CD14-positive monocyte (primary cell): Measurements from ENCODE around the gene GLYR1. TPM values are rescaled to one million over a fixed set of nuclear protein-coding genes. Genes with fewer than 3 reads are reported as not detected.

Experiments used
- DNase-seq, 3 donors: peaks; one replicate each; pipeline ENCODE4 v3.0.0-alpha.2; 2011 to 2022
- H2AFZ ChIP-seq: 2 replicates; pipeline ENCODE4 v1.6.0; 2012; ENCODE audit warnings: mild to moderate bottlenecking, low read depth, low read length, inconsistent platforms; ENCODE audit not compliant: insufficient read depth, poor library complexity, severe bottlenecking
- H3K27ac ChIP-seq, 2 donors: 1 replicate in 1 of 2; 2 replicates in 1 of 2; pipeline ENCODE4 v1.5.1; 2012 to 2013; ENCODE audit warnings: low read length in 2 of 2, control low read depth in 1 of 2, inconsistent platforms in 1 of 2, low read depth in 1 of 2, mild to moderate bottlenecking in 1 of 2
- H3K27me3 ChIP-seq, 2 donors: one replicate each; pipeline versions ENCODE4 v1.6.0 to v1.6.1; 2011 to 2013; ENCODE audit warnings: low read length in 2 of 2; ENCODE audit not compliant: control insufficient read depth in 2 of 2, insufficient read depth in 2 of 2
- H3K36me3 ChIP-seq, 2 donors: replicated peaks in 1 of 2; 1 replicate in 1 of 2; 2 replicates in 1 of 2; pipeline versions ENCODE4 v1.5.1 to v1.6.1; 2012 to 2013; ENCODE audit warnings: low read length in 2 of 2, control low read depth in 1 of 2, inconsistent platforms in 1 of 2, mild to moderate bottlenecking in 1 of 2; ENCODE audit not compliant: insufficient read depth in 2 of 2, control insufficient read depth in 1 of 2
- H3K4me1 ChIP-seq, 2 donors: 1 replicate in 1 of 2; 2 replicates in 1 of 2; pipeline versions ENCODE4 v1.5.1 to v1.6.1; 2012 to 2013; ENCODE audit warnings: low read length in 2 of 2, control low read depth in 1 of 2, inconsistent platforms in 1 of 2, mild to moderate bottlenecking in 1 of 2, moderate library complexity in 1 of 2; ENCODE audit not compliant: insufficient read depth in 2 of 2, control insufficient read depth in 1 of 2
- H3K4me2 ChIP-seq: replicated peaks from 2 replicates; pipeline ENCODE3; 2012; ENCODE audit warnings: low read length, moderate library complexity, mild to moderate bottlenecking; ENCODE audit not compliant: poor library complexity, severe bottlenecking; ENCODE audit errors: extremely low read depth
- H3K4me3 ChIP-seq, 3 experiments: fragments of 200-600 bp in 1 of 3; sonication (generic) in 1 of 3; replicated peaks in 1 of 3; 1 replicate in 2 of 3; 2 replicates in 1 of 3; pipeline ENCODE4 v1.5.1; 2011 to 2013; ENCODE audit warnings: low read length in 3 of 3, mild to moderate bottlenecking in 3 of 3, control low read depth in 2 of 3, low read depth in 2 of 3, inconsistent platforms in 1 of 3, moderate library complexity in 1 of 3
- H3K79me2 ChIP-seq: 2 replicates; pipeline ENCODE4 v1.6.0; 2012; ENCODE audit warnings: mild to moderate bottlenecking, control low read depth, inconsistent platforms, low read length, moderate library complexity; ENCODE audit not compliant: insufficient read depth
- H3K9ac ChIP-seq: 2 replicates; pipeline ENCODE4 v1.6.0; 2017; ENCODE audit warnings: low read length, mild to moderate bottlenecking; ENCODE audit not compliant: insufficient read depth, poor library complexity, severe bottlenecking
- H3K9me3 ChIP-seq, 2 donors: replicated peaks in 1 of 2; 1 replicate in 1 of 2; 2 replicates in 1 of 2; pipeline versions ENCODE4 v1.5.1 to v1.6.1; 2012 to 2013; ENCODE audit warnings: low read length in 2 of 2, control low read depth in 1 of 2; ENCODE audit not compliant: control insufficient read depth in 1 of 2, insufficient read depth in 1 of 2
- H4K20me1 ChIP-seq: 2 replicates; pipeline ENCODE4 v1.6.0; 2012; ENCODE audit warnings: mild to moderate bottlenecking, low read length, control low read depth, moderate library complexity; ENCODE audit not compliant: insufficient read depth
- H3K27ac Mint-ChIP-seq, 7 donors: one replicate each; pipeline ENCODE4 v1.8.0; 2020; ENCODE audit warnings: mild to moderate bottlenecking in 7 of 7, mixed read lengths in 7 of 7, moderate library complexity in 6 of 7, inconsistent platforms in 2 of 7
- H3K27me3 Mint-ChIP-seq, 3 donors: one replicate each; pipeline ENCODE4 v1.8.0; 2021 to 2022; ENCODE audit warnings: low read depth in 3 of 3, mild to moderate bottlenecking in 3 of 3, mixed read lengths in 3 of 3, moderate library complexity in 3 of 3, inconsistent platforms in 1 of 3
- H3K36me3 Mint-ChIP-seq, 2 donors: one replicate each; pipeline ENCODE4 v1.8.0; 2020; ENCODE audit warnings: mixed read lengths in 2 of 2, inconsistent platforms in 1 of 2, mild to moderate bottlenecking in 1 of 2
- H3K4me1 Mint-ChIP-seq: one replicate; pipeline ENCODE4 v1.8.0; 2020; ENCODE audit warnings: mild to moderate bottlenecking, mixed read lengths
- H3K4me3 Mint-ChIP-seq, 2 donors: one replicate each; pipeline ENCODE4 v1.8.0; 2020; ENCODE audit warnings: mild to moderate bottlenecking in 2 of 2, mixed read lengths in 2 of 2, moderate library complexity in 1 of 2
- H3K9me3 Mint-ChIP-seq, 7 donors: one replicate each; pipeline ENCODE4 v1.8.0; 2020 to 2022; ENCODE audit warnings: mixed read lengths in 7 of 7, mild to moderate bottlenecking in 6 of 7, moderate library complexity in 6 of 7, inconsistent platforms in 2 of 7
- WGBS: methylation state at CpG from one replicate; pipeline ENCODE4 v1.1.5; 2013; ENCODE audit warnings: missing lambda C conversion rate; ENCODE audit not compliant: insufficient coverage; 5-methylcytosine and 5-hydroxymethylcytosine counted together
- intact Hi-C, 2 donors: fragments of 100-400 bp; cut with micrococcal nuclease; formaldehyde crosslinking; loops; one replicate each; pipeline versions ENCODE4 v1.15.0 to v1.15.1; 2023
- polyA plus RNA-seq, 3 donors: library from polyadenylated mRNA; depleted of rRNA in 1 of 3; unstranded in 2 of 3; stranded (reverse) in 1 of 3; fragments of 300-500 nt in 2 of 3; fragments of >200 nt in 1 of 3; fragmentation: Illumina TruSeq in 2 of 3; gene quantifications; 1 replicate in 2 of 3; 2 replicates in 1 of 3; pipeline ENCODE4 v1.2.3, GENCODE V29; 2012 to 2021
- TF ChIP-seq, protein P1 (sequence below): fragments of 200-600 bp; IDR thresholded peaks from one replicate; pipeline ENCODE4 v1.8.0; 2022; ENCODE audit warnings: antibody characterized with exemption, mild to moderate bottlenecking

Gene GLYR1
- polyA plus RNA-seq, 3 donors = 34.2 to 41.9 (median 39.3) TPM

DNA sequence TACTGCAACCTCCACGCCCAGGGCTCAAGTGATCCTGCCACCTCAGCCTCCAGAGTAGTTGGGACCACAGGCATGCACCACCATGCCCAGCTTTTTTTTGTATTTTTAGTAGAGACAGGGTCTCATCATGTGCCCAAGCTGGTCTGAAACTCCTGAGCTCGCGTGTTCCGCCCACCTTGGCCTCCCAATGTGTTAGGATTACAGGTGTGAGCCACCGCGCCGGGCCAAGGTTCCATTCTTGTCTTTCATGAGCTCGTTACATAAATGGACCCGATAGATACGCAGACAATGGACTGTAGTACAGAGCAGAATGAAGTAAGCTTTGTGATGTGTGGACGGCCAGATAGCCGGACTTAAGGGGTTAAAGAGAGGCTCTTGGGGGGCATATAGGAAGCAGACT, 19.5 kb upstream of the GLYR1 start:
- Mint-ChIP-seq H3K27me3 (peaks cover 0 to 2% (median 0%) of the 10 kb centered on the region in 3 donors), H3K36me3 (peaks cover 68 to 91% of the 10 kb centered on the region in 2 donors), H3K4me1 (peaks cover 22% of the 10 kb centered on the region), H3K4me3 (no peak overlapping the region), H3K9me3 (no peaks in the 10 kb centered on the region), H3K27ac (peak overlapping the region in 2 of 7 donors; percentile 33 to 34)
- H3K4me1 ChIP-seq = peaks cover 7 to 8% of the 10 kb centered on the region in 2 donors
- no peak overlapping the region for H3K27ac ChIP-seq
- peaks cover 76% of the 10 kb centered on the region for H3K79me2 ChIP-seq
- DNase-seq = no peak
- H3K36me3 ChIP-seq = peaks cover 78 to 89% of the 10 kb centered on the region in 2 donors
- no peak overlapping the region for H3K9ac ChIP-seq
- TF ChIP-seq, protein P1, sequence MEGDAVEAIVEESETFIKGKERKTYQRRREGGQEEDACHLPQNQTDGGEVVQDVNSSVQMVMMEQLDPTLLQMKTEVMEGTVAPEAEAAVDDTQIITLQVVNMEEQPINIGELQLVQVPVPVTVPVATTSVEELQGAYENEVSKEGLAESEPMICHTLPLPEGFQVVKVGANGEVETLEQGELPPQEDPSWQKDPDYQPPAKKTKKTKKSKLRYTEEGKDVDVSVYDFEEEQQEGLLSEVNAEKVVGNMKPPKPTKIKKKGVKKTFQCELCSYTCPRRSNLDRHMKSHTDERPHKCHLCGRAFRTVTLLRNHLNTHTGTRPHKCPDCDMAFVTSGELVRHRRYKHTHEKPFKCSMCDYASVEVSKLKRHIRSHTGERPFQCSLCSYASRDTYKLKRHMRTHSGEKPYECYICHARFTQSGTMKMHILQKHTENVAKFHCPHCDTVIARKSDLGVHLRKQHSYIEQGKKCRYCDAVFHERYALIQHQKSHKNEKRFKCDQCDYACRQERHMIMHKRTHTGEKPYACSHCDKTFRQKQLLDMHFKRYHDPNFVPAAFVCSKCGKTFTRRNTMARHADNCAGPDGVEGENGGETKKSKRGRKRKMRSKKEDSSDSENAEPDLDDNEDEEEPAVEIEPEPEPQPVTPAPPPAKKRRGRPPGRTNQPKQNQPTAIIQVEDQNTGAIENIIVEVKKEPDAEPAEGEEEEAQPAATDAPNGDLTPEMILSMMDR = no peak
- no peak overlapping the region for H3K4me2 ChIP-seq
- H3K4me3 ChIP-seq = no peak overlapping the region
- H3K9me3 ChIP-seq = no peaks in the 10 kb centered on the region
- 99% methylated on average over 12 of the region's 12 CpGs for WGBS
- no peak overlapping the region for H2AFZ ChIP-seq
- intact Hi-C loops = no loop called here
- H3K27me3 ChIP-seq = no peaks in the 10 kb centered on the region
- peaks cover 89% of the 10 kb centered on the region for H4K20me1 ChIP-seq

DNA sequence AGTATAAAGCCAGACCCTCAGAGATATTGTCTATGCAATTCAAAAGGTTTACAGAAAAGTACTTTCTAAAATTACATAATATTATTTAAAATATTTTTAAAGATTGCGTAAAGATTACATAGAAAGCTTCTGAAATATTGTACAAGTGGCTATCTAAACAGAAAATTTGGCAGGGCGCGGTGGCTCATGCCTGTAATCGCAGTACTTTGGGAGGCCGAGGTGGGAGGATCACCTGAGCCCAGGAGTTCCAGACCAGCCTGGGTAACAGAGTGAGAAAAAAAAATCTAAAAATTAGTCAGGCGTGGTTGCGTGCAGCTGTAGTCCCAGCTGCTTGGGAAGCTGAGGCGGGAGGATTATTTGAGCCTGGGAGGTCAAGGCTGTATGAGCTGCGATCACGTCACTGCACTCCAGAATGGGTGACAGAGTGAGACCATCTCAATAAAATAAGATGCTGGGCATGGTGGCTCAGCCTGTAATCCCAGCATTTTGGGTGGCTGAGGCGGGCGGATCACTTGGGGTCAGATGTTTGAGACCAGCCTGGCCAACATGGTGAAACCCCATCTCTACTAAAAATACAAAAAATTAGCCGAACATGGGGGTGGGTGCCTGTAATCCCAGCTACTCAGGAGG, 18.3 kb upstream of the GLYR1 start:
- Mint-ChIP-seq H3K36me3 (peaks cover 69 to 91% of the 10 kb centered on the region in 2 donors), H3K4me3 (no peak overlapping the region), H3K27me3 (peaks cover 0 to 2% (median 0%) of the 10 kb centered on the region in 3 donors), H3K9me3 (no peaks in the 10 kb centered on the region), H3K27ac (peak overlapping the region in 4 of 7 donors; percentile 10 to 42 (median 37)), H3K4me1 (peaks cover 22% of the 10 kb centered on the region)
- Histone ChIP-seq H3K4me3 (no peak overlapping the region), H4K20me1 (peaks cover 99% of the 10 kb centered on the region), H3K27me3 (no peaks in the 10 kb centered on the region), H3K4me2 (no peak overlapping the region), H3K36me3 (peaks cover 78 to 89% of the 10 kb centered on the region in 2 donors), H3K4me1 (peaks cover 7 to 8% of the 10 kb centered on the region in 2 donors), H2AFZ (no peak overlapping the region), H3K79me2 (peaks cover 86% of the 10 kb centered on the region), H3K9me3 (no peaks in the 10 kb centered on the region), H3K9ac (no peak overlapping the region), H3K27ac (no peak overlapping the region)
- 79% methylated on average over 9 of the region's 13 CpGs for WGBS
- no peak for DNase-seq
- intact Hi-C loops = no loop called here
- TF ChIP-seq, protein P1 = no peak
